ENCODE results near the gene COG4.
A peak's percentile ranks its signal among the peaks of the same experiment; 100 is the strongest.

The COG4 gene

DNA sequence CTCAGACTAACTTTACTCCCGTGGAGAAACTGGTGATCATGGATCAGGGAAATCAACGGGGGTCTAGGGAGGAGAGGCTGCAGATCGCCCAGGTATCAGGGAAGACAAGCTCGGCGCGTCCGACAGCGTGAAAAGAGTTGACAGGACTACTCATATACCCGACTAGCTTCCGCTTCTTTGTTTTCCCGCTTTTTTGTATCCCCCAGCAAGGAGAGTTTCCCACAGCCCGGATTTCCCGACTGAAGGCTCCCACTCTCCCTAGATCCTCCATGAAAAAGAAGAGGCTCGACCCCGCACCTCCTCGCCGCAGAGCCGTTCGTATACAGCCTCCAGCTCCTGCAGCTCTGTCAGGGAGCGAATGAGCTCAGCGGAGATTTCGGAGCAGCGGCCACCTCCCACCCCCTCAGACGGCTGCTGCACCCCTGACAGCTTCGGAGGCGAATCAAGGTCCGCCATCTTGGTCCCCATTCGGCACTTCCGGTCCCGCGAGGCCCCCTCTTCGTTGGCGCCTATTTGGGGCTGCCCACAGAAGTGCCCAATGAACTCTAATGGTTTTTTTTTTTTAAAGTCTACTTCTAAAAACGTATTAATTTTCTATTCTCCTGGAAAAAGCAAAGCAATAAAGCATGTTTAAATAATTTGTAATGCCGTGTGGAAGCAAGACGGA, at the start of gene COG4:
Gene COG4 (minus strand): TSS at position 479 of the 667 bp plus-strand sequence. CDS start 11 bp downstream, at position 468.
- DNase-seq = peak; percentile 90
- in situ Hi-C loops (cut with HindIII; ENCODE audit: low pct_ligation_motif_present, low pct_unique_long_range_greater_than_20kb, low sequenced_read_pairs) = no loop called here

DNA sequence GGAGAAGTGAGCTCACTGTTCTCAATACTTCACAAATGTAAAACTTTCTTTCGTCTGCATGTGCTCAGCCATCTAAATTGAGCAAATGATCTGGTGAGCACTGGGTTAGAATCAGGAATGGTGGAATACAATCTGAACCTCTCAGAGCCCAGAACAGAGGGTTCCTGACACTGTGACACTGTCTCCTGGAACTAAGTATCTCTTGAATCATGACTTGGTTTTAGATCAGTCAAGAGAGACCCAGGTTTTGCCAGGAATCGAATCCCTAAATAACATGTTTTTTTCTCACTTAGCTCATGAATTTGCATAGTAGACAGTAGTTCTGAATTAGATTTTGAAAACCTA, 49.5 kb upstream of the COG4 start:
- in situ Hi-C loops (cut with HindIII; ENCODE audit: low pct_ligation_motif_present, low pct_unique_long_range_greater_than_20kb, low sequenced_read_pairs) = loop anchor here (25.0 kb wide), 1 partner anchor 189 kb away; no protein-coding TSS in a partner anchor
- no peak for DNase-seq

DNA sequence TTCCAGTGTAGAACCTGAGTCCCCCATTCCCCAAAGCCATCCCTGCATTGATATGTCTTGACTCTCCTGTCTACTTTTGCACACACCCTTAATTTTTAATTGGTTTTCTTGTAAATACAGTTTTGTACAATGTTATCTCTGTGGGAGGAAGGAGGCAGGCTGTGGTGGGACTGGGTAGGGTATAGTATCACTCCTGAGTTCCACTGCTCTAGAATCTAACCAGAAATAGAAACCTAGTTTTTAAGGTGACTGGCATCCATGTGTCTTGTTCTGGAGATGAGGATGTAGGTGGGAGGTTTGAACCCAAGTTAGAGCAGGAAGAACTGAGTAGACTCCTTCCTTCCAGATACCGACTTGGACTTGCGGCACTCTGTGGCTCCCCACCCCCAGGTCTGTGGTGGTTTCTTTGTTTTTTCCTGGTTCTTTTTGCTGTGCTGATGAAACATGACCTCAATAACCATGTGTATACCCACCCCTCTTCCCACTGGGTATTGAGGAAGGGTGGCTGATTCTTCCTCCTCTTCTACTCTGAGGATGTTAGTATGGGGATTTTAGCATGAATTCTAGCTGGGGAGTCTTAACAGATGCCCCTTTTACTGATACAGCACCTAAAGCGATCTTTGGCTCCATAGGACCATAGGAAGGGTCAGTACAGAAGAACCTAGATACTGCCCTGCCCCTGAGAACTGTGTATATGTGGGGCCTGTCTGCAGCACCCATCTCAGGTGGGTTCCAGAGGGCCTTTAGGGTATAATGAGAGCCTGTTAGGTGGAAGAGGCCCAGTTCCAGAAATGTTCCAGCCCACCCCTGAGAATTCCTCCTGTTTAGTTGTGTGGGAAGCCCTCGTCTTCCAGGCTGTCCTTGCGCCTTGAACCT, 48.9 kb upstream of the COG4 start:
- in situ Hi-C loops (cut with HindIII; ENCODE audit: low pct_ligation_motif_present, low pct_unique_long_range_greater_than_20kb, low sequenced_read_pairs) = loop anchor here (25.0 kb wide), 1 partner anchor 190 kb away; no protein-coding TSS in a partner anchor
- DNase-seq = no peak

DNA sequence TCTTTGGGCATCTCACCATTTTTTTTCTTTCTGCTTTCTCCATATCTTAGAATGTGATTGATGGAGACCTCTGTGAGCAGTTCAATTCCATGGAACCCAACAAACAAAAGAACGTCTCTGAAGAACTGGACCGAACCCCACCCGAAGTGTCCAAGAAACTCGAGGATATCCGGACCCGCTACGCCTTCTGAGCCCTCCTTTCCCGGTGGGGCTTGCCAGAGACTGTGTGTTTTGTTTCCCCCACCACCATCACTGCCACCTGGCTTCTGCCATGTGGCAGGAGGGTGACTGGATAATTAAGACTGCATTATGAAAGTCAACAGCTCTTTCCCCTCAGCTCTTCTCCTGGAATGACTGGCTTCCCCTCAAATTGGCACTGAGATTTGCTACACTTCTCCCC, 48.3 kb upstream of the COG4 start:
- no peak for DNase-seq
- in situ Hi-C loops (cut with HindIII; ENCODE audit: low pct_ligation_motif_present, low pct_unique_long_range_greater_than_20kb, low sequenced_read_pairs) = loop anchor here (25.0 kb wide), 1 partner anchor 191 kb away; no protein-coding TSS in a partner anchor

DNA sequence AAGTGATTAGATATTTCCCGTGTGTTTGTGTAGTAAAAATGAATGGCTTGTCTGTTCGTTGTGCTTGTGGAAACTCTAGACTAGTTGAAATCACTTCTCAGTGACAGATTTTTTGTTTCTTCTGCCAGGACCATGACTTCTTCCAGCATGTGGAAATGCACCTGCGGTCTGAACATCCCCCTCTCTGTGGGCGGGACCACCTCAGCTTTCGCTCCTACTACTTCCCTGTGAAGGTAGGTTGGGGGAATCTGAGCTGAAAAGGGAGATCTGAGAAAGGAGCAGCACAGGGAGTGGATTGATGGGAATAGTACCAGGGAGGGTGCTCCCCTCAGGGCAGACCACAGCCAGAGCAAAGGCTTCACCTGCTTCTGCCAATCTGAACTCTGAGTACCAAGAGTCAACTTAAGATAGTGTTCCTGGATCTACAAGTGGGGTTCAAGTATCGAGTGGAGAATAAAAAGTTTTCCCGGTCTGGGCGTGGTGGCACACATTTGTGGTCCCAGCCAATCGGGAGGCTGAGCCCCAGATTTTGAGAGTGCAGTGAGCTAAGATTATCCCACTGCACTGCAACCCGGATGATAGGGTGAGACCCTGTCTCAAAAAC, 47.7 kb upstream of the COG4 start:
- in situ Hi-C loops (cut with HindIII; ENCODE audit: low pct_ligation_motif_present, low pct_unique_long_range_greater_than_20kb, low sequenced_read_pairs) = loop anchor here (25.0 kb wide), 1 partner anchor 191 kb away; no protein-coding TSS in a partner anchor

DNA sequence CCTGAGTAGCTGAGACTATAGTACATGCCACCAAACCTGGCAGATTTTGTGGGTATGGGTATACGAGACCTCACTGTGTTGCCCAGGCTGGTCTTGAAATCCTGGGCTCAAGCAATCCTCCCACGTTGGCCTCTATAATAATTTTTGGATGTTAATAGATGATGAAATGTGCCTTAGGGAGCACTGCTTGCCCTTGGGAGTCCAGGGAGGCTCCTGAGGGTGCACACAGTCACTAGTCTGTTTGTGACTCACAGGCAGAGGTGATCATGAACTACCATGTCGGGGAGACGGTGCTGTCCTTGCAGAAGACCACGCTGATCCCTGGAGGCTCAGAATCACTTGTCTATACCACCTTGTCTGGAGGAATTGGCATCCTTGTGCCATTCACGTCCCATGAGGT, 46.4 kb upstream of the COG4 start:
- in situ Hi-C loops (cut with HindIII; ENCODE audit: low pct_ligation_motif_present, low pct_unique_long_range_greater_than_20kb, low sequenced_read_pairs) = loop anchor here (25.0 kb wide), 1 partner anchor 193 kb away; no protein-coding TSS in a partner anchor
- no peak for DNase-seq

More for the DNA sequence above, 47.7 kb upstream of the COG4 start:
- DNase-seq = no peak

DNA sequence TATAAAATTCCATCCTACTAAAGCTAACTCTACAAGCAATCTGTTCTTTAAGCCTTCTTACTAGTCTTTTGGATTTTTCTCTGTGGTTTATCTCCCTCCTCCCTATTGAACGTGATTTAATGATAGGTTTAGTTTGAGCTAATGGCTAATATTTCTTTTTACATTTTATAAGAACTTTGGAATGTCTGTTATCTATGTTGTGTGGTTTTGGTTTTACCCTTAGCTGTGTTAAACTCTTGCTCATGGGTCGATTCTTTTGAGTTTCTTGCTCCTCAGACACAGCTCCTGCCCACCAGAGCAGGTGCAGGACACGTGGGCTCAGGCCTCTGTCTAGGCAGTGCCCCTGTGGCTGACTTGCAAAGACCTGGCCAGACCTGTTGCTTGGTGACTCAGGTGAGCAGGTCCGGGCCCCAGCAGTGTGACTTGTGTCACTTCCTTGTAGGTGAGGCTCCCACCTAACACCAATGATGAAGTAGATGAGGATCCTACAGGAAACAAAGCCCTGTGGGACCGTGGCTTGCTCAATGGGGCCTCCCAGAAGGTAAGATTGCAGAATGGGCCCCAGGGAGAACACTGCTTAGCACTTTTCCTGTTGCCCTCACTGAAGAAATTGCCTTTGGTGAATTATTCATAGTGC, 45.4 kb upstream of the COG4 start:
- in situ Hi-C loops (cut with HindIII; ENCODE audit: low pct_ligation_motif_present, low pct_unique_long_range_greater_than_20kb, low sequenced_read_pairs) = loop anchor here (25.0 kb wide), 1 partner anchor 194 kb away; no protein-coding TSS in a partner anchor
- DNase-seq = no peak

DNA sequence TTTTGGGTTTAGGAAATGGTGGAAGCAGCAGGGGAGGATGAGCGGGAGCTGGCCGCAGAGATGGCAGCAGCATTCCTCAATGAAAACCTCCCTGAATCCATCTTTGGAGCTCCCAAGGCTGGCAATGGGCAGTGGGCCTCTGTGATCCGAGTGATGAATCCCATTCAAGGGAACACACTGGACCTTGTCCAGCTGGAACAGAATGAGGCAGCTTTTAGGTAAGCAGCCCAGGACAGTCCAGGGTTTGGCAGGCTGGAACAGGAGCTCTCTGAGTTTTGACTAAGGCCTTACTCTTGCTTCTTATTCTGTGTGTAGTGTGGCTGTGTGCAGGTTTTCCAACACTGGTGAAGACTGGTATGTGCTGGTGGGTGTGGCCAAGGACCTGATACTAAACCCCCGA, 41.7 kb upstream of the COG4 start:
- in situ Hi-C loops (cut with HindIII; ENCODE audit: low pct_ligation_motif_present, low pct_unique_long_range_greater_than_20kb, low sequenced_read_pairs) = loop anchor here (25.0 kb wide), 1 partner anchor 197 kb away; no protein-coding TSS in a partner anchor
- DNase-seq = no peak

DNA sequence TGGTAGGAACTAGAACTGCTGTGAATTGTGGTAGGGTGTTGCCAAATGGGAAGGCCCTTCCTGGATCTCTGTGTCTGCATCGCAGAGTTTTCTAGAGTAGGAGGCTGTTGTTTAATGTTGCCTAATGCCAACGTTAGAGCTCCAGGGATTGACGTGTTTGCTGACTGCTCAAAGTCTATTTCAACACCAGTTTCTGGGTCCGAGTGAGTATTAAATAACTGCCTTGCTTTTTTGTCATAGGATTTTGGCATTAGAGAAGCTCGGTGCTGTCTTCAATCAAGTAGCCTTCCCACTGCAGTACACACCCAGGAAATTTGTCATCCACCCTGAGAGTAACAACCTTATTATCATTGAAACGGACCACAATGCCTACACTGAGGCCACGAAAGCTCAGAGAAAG, 40.3 kb upstream of the COG4 start:
- in situ Hi-C loops (cut with HindIII; ENCODE audit: low pct_ligation_motif_present, low pct_unique_long_range_greater_than_20kb, low sequenced_read_pairs) = loop anchor here (25.0 kb wide), 1 partner anchor 199 kb away; no protein-coding TSS in a partner anchor
- no peak for DNase-seq

DNA sequence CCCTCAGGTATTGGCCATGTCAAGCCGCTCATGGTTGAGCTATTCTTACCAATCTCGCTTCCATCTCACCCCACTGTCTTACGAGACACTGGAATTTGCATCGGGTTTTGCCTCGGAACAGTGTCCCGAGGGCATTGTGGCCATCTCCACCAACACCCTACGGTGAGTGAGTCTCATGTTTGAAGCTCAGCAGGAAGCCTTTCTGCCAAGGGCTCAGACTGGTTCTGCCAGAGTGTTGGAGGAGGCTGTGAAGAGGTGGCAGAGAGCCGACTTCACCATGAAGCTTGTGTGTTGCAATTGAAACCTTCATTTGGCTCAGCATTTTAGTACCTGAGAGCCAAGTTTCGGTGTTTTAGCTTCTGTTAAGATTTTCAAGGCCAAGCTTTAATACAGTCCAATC, 38.3 kb upstream of the COG4 start:
- no peak for DNase-seq
- in situ Hi-C loops (cut with HindIII; ENCODE audit: low pct_ligation_motif_present, low pct_unique_long_range_greater_than_20kb, low sequenced_read_pairs) = loop anchor here (25.0 kb wide), 1 partner anchor 201 kb away; no protein-coding TSS in a partner anchor

DNA sequence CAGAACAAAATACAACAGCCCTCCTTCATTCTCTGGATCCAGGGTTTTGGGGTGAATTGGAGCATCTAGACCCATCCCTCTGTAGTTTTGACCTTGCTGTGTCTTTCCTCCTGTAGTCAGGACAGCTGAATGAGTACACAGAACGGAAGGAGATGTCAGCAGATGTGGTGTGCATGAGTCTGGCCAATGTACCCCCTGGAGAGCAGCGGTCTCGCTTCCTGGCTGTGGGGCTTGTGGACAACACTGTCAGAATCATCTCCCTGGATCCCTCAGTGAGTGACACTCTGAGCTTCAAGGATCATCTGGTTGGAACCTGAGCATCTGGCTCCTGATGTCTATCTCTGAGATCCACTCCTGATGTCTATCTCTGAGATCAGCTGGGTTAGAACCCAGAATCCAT, 32.7 kb upstream of the COG4 start:
- no peak for DNase-seq
- in situ Hi-C loops (cut with HindIII; ENCODE audit: low pct_ligation_motif_present, low pct_unique_long_range_greater_than_20kb, low sequenced_read_pairs) = loop anchor here (25.0 kb wide), 1 partner anchor 206 kb away; no protein-coding TSS in a partner anchor

DNA sequence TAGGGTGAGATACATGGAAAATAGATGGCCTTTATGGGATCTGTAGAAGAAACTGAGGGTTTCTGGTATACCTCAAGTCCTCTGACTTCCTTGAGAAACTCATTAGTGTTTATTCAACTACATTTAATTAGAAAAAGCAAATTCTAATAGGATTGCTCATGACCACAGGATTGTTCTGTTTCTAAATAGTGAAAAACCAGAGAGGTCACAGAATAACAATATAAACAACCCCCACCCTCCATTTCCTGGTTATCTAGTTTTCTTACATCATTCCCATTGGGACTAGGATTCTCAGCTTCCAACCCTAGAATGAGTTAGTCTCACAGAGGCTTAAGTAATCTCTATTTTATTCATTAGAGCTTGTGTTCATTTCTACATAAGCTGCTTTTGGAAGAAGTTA, 30.3 kb upstream of the COG4 start:
- in situ Hi-C loops (cut with HindIII; ENCODE audit: low pct_ligation_motif_present, low pct_unique_long_range_greater_than_20kb, low sequenced_read_pairs) = loop anchor here (25.0 kb wide), 1 partner anchor 209 kb away; no protein-coding TSS in a partner anchor
- no peak for DNase-seq

DNA sequence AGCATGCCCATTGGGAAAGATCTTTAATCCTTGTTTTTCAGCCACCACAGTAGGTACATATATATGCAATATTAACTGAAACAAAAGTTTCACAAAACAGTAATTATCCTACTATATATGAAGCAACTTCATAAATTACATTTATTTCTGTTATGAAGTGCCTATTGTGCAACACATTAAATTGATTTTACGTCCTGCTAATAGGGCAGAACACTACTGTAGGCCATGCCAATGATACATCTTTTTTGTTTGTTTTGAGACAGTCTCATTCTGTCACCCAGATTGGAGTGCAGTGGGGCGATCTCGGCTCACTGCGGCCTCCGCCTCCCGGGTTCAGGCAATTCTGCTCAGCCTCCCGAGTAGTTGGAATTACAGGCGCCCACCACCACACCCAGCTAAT, 29.3 kb upstream of the COG4 start:
- no peak for DNase-seq
- in situ Hi-C loops (cut with HindIII; ENCODE audit: low pct_ligation_motif_present, low pct_unique_long_range_greater_than_20kb, low sequenced_read_pairs) = loop anchor here (25.0 kb wide), 1 partner anchor 210 kb away; no protein-coding TSS in a partner anchor

DNA sequence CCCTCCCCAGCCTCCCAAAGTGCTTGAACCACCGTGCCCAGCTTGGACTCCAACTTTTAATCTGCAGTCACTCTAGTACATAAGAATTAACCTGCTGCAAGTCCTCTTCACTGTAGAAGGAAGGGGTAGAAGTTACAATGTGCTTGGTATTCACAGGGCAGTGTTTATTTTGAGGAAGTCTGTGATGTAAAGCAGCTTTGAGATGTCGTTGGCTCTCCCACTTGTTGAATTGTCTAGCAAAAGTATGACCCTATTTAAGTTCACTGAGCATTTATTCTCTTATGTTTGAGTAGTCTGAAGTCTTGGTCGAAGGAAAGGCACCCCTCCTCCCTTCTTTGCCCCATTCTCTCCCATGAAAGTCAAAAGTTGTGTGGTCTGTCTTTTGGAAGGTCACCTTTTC, 28.4 kb upstream of the COG4 start:
- no peak for DNase-seq
- in situ Hi-C loops (cut with HindIII; ENCODE audit: low pct_ligation_motif_present, low pct_unique_long_range_greater_than_20kb, low sequenced_read_pairs) = loop anchor here (25.0 kb wide), 1 partner anchor 211 kb away; no protein-coding TSS in a partner anchor

DNA sequence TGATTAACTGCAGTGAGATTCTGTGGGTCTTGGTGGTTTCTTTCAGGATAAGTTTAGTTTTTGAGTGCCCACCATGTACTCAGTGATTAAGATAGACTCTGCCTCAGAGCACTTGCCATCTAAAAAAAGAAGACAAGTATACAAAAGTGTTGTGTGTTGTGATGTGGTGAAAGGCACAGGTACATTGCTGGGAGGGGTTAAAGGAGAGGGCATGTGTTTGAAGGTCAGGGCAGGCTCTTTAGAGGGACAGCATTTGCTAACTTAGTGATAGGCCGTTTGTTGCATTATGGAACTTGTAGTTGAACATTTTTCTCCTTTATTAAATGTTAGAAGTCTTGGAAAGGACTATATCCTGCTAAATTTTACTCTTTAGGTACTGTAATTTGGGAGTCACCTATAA, 26.7 kb upstream of the COG4 start:
- DNase-seq = no peak
- in situ Hi-C loops (cut with HindIII; ENCODE audit: low pct_ligation_motif_present, low pct_unique_long_range_greater_than_20kb, low sequenced_read_pairs) = loop anchor here (25.0 kb wide), 1 partner anchor 212 kb away; no protein-coding TSS in a partner anchor

DNA sequence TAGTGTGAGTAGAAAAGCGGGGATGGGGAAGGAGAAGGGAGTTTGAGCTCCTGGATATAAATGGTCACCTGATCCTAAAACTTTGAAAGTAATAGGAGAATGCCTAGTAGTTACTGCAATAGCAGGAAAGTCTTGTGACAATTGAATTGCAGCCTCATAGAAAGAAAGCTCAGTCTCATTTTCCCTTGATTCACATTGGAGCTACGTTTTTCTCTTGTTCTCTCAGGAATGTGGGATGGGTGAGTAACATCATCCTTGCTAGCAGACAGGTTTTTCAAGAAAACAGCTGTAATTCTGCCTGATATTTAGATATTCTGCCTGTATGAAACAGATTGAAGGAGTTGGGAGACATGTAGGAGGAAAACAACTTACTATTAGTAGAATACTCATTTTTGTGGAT, 25.6 kb upstream of the COG4 start:
- in situ Hi-C loops (cut with HindIII; ENCODE audit: low pct_ligation_motif_present, low pct_unique_long_range_greater_than_20kb, low sequenced_read_pairs) = no loop called here
- no peak for DNase-seq

DNA sequence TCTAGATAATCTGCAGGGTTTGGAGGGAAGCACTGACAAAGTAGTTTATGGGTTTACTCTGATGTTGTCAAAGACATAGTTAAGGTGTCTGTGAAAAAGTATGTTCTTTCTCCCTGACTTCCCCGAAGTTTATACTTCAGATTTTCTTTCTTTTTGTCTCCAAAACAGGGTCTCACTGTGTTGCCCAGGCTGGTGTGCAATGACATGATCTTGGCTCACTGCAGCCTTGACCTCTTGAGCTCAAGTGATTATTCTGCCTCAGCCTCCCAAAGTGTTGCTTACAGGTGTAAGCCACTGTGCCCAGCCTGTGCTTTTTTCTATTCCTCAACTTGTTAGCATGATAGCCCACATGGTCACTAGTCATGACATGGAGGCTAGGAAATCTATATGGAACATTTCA, 21.2 kb upstream of the COG4 start:
- DNase-seq = no peak
- in situ Hi-C loops (cut with HindIII; ENCODE audit: low pct_ligation_motif_present, low pct_unique_long_range_greater_than_20kb, low sequenced_read_pairs) = no loop called here

DNA sequence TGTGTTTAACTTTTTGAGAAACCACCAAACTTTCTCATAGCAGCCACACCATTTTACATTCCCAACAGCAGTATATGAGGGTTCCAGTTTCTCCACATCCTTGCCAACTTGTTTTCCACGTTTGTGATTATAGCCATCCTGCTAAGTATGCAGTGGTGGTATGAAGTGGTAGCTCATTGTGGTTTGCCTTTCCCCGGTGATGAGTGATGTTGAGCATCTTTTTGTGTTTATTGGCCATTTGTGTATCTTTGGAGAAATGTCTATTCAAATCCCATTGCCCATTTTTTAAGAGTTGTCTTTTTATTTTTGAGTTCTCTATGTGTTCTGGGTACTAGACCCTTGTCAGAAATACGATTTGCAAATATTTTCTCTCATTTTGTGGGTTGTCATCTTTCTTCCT, 17.6 kb upstream of the COG4 start:
- in situ Hi-C loops (cut with HindIII; ENCODE audit: low pct_ligation_motif_present, low pct_unique_long_range_greater_than_20kb, low sequenced_read_pairs) = no loop called here

More for the DNA sequence above, 17.6 kb upstream of the COG4 start:
- no peak for DNase-seq
